WTC11 (cell line): ENCODE measurements around the gene SPIRE1. TPM values are rescaled to one million over a fixed set of nuclear protein-coding genes. Genes with fewer than 3 reads are reported as not detected.
A peak's percentile ranks its signal among the peaks of the same experiment; 100 is the strongest.

ENCODE experiments used
- ATAC-seq: fragments of 200-7000 bp; cut with Tn5 transposase; 2 replicates; pipeline ENCODE4 v1.10.0; 2021; ENCODE audit warnings: mild to moderate bottlenecking, moderate library complexity
- CTCF ChIA-PET: fragments of 300-600 bp; sonication (Branson Sonifier 250); formaldehyde crosslinking; loops from one replicate; lab custom pipeline; 2021; ENCODE audit warnings: antibody characterized with exemption; lab: Charles Lee
- POLR2A ChIA-PET: fragments of 350-600 bp; sonication (Branson Sonifier 250); formaldehyde crosslinking; loops from one replicate; lab custom pipeline; 2021; ENCODE audit warnings: antibody characterized with exemption; lab: Charles Lee
- DNase-seq: peaks from one replicate; pipeline ENCODE4 v3.0.0; 2021; ENCODE audit warnings: low spot score
- H3K27ac Mint-ChIP-seq: 2 replicates; pipeline ENCODE4 v1.8.0; 2021; ENCODE audit warnings: mixed read lengths
- H3K27me3 Mint-ChIP-seq: 2 replicates; pipeline ENCODE4 v1.8.0; 2021; ENCODE audit warnings: low read depth, mild to moderate bottlenecking, moderate library complexity, mixed read lengths
- H3K36me3 Mint-ChIP-seq: 2 replicates; pipeline ENCODE4 v1.8.0; 2021; ENCODE audit warnings: mixed read lengths
- H3K4me1 Mint-ChIP-seq: 2 replicates; pipeline ENCODE4 v1.8.0; 2022; ENCODE audit warnings: mixed read lengths
- H3K4me3 Mint-ChIP-seq: 2 replicates; pipeline ENCODE4 v1.8.0; 2021; ENCODE audit warnings: mild to moderate bottlenecking, moderate library complexity, mixed read lengths
- H3K9me3 Mint-ChIP-seq: 2 replicates; pipeline ENCODE4 v1.8.0; 2021; ENCODE audit warnings: mixed read lengths
- AR ChIP-seq: fragments of 250-450 bp; sonication (Bioruptor Pico); IDR thresholded peaks from 2 replicates; pipeline ENCODE4 v1.9.0; 2021; ENCODE audit warnings: mild to moderate bottlenecking
- ATF3 ChIP-seq: sonication (generic); formaldehyde crosslinking; conservative IDR thresholded peaks from 2 replicates; pipeline ENCODE4 v1.8.1; 2022; ENCODE audit warnings: mild to moderate bottlenecking, missing genetic modification reagents
- GABPB1 ChIP-seq: sonication (generic); formaldehyde crosslinking; IDR thresholded peaks from 2 replicates; pipeline ENCODE4 v1.8.1; 2023; ENCODE audit warnings: mild to moderate bottlenecking, missing genetic modification reagents
- GRHL2 ChIP-seq: fragments of 250-450 bp; sonication (Bioruptor Pico); IDR thresholded peaks from 2 replicates; pipeline ENCODE4 v1.8.0; 2022; ENCODE audit warnings: mild to moderate bottlenecking, moderate library complexity; ENCODE audit not compliant: insufficient replicate concordance, severe bottlenecking
- HMGA2 ChIP-seq: fragments of 250-450 bp; sonication (Bioruptor Pico); IDR thresholded peaks from 2 replicates; pipeline ENCODE4 v1.4.0; 2021; ENCODE audit warnings: mild to moderate bottlenecking, moderate library complexity
- JUN ChIP-seq: sonication (generic); formaldehyde crosslinking; IDR thresholded peaks from 2 replicates; pipeline ENCODE4 v1.8.0; 2023; ENCODE audit warnings: mild to moderate bottlenecking, missing genetic modification reagents
- MYBL2 ChIP-seq: sonication (generic); formaldehyde crosslinking; IDR thresholded peaks from 2 replicates; pipeline ENCODE4 v1.8.1; 2023; ENCODE audit warnings: mild to moderate bottlenecking, moderate library complexity, missing genetic modification reagents
- NFYB ChIP-seq: sonication (generic); formaldehyde crosslinking; conservative IDR thresholded peaks from 2 replicates; pipeline ENCODE4 v1.8.0; 2022; ENCODE audit warnings: low read depth, missing genetic modification reagents
- TCF7 ChIP-seq: sonication (generic); formaldehyde crosslinking; IDR thresholded peaks from 2 replicates; pipeline ENCODE4 v1.8.0; 2022; ENCODE audit warnings: mild to moderate bottlenecking, low read depth, missing genetic modification reagents, moderate library complexity
- TP53 ChIP-seq: sonication (generic); formaldehyde crosslinking; IDR thresholded peaks from 2 replicates; pipeline ENCODE4 v1.8.1; 2023; ENCODE audit warnings: mild to moderate bottlenecking, missing genetic modification reagents
- USF2 ChIP-seq: sonication (generic); formaldehyde crosslinking; IDR thresholded peaks from 2 replicates; pipeline ENCODE4 v1.8.1; 2023; ENCODE audit warnings: mild to moderate bottlenecking, missing genetic modification reagents, moderate library complexity
- ZMAT4 ChIP-seq: fragments of 250-450 bp; sonication (Bioruptor Pico); IDR thresholded peaks from 2 replicates; pipeline ENCODE4 v1.9.0; 2021; ENCODE audit warnings: mild to moderate bottlenecking
- ZNF121 ChIP-seq: sonication (generic); formaldehyde crosslinking; IDR thresholded peaks from 2 replicates; pipeline ENCODE4 v1.8.0; 2023; ENCODE audit warnings: missing genetic modification reagents
- ZNF396 ChIP-seq: fragments of 250-450 bp; sonication (Bioruptor Pico); IDR thresholded peaks from 2 replicates; pipeline ENCODE4 v1.8.0; 2021; ENCODE audit warnings: mild to moderate bottlenecking, moderate library complexity, borderline replicate concordance
- ZNF671 ChIP-seq: fragments of 250-450 bp; sonication (Bioruptor Pico); IDR thresholded peaks from 2 replicates; pipeline ENCODE4 v1.8.0; 2021; ENCODE audit warnings: mild to moderate bottlenecking
- total RNA-seq: library from RNA; stranded (reverse); gene quantifications from 3 replicates; pipeline ENCODE4 v1.2.3, GENCODE V29; 2021
- TF ChIP-seq, protein P1 (sequence below): sonication (generic); formaldehyde crosslinking; conservative IDR thresholded peaks from 2 replicates; pipeline ENCODE4 v1.8.1; 2023; ENCODE audit warnings: mild to moderate bottlenecking, low read depth, missing genetic modification reagents, moderate library complexity
- TF ChIP-seq, protein P2 (sequence below): sonication (generic); formaldehyde crosslinking; IDR thresholded peaks from 2 replicates; pipeline ENCODE4 v1.8.0; 2022; ENCODE audit warnings: mild to moderate bottlenecking, missing genetic modification reagents

The SPIRE1 gene
- total RNA-seq, 1 experiment from 2014 or later = 19.3 TPM

DNA sequence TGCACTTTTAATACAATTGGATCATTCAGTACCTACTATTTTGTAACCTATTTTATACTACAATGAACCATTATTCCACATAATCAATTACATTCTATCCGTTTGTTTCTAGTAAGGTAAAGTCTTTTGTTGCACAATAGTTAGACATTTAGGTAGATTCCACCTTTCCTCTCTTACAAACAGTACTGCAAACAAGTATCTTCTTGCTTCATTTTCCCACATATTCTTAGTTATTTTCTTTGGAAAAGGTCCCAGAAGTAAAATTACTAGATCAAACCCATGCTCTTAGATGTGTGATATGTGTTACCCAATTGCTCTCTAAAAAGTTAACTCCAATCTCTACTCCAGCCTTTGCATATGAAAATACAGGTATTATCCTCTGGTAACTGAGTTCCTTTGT lies 49.6 kb downstream of the SPIRE1 start:
- TF ChIP-seq, protein P1, sequence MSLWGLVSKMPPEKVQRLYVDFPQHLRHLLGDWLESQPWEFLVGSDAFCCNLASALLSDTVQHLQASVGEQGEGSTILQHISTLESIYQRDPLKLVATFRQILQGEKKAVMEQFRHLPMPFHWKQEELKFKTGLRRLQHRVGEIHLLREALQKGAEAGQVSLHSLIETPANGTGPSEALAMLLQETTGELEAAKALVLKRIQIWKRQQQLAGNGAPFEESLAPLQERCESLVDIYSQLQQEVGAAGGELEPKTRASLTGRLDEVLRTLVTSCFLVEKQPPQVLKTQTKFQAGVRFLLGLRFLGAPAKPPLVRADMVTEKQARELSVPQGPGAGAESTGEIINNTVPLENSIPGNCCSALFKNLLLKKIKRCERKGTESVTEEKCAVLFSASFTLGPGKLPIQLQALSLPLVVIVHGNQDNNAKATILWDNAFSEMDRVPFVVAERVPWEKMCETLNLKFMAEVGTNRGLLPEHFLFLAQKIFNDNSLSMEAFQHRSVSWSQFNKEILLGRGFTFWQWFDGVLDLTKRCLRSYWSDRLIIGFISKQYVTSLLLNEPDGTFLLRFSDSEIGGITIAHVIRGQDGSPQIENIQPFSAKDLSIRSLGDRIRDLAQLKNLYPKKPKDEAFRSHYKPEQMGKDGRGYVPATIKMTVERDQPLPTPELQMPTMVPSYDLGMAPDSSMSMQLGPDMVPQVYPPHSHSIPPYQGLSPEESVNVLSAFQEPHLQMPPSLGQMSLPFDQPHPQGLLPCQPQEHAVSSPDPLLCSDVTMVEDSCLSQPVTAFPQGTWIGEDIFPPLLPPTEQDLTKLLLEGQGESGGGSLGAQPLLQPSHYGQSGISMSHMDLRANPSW = no peak
- TF ChIP-seq HMGA2 (CRISPR knock-in tag) = no peak
- TF ChIP-seq GRHL2 (CRISPR knock-in tag) = no peak
- TF ChIP-seq AR = no peak
- TF ChIP-seq NFYB (CRISPR knock-in tag) = no peak
- no peak for TF ChIP-seq TCF7
- TF ChIP-seq ATF3 (CRISPR knock-in tag) = no peak
- TF ChIP-seq, protein P2, sequence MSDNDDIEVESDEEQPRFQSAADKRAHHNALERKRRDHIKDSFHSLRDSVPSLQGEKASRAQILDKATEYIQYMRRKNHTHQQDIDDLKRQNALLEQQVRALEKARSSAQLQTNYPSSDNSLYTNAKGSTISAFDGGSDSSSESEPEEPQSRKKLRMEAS = no peak
- TF ChIP-seq ZNF121 = no peak
- TF ChIP-seq MYBL2 (CRISPR knock-in tag) = no peak
- no peak for TF ChIP-seq ZNF396 (CRISPR knock-in tag)
- TF ChIP-seq ZNF671 (CRISPR knock-in tag) = no peak
- no peak for TF ChIP-seq TP53 (CRISPR knock-in tag)
- no peak for TF ChIP-seq JUN (CRISPR knock-in tag)
- no peak for TF ChIP-seq USF2 (CRISPR knock-in tag)
- no peaks in the 10 kb centered on the region for H3K36me3 Mint-ChIP-seq
- H3K4me3 Mint-ChIP-seq = no peak overlapping the region
- DNase-seq (no peak), ATAC-seq (no peak)
- CTCF ChIA-PET = interaction anchor here (1.0 kb wide), 1 partner anchor 216 kb away, joined by 3 read pairs; no protein-coding TSS in a partner anchor
- POLR2A ChIA-PET = no interaction called here
- H3K27ac Mint-ChIP-seq = no peak overlapping the region
- H3K9me3 Mint-ChIP-seq = no peaks in the 10 kb centered on the region
- peaks cover 38% of the 10 kb centered on the region for H3K4me1 Mint-ChIP-seq
- H3K27me3 Mint-ChIP-seq = no peaks in the 10 kb centered on the region

- Mint-ChIP-seq H3K36me3 (no peaks in the 10 kb centered on the region), H3K4me1 (peaks cover 38% of the 10 kb centered on the region), H3K27ac (peak overlapping the region; percentile 57; the same call in 1 of the 2 replicates), H3K4me3 (no peak overlapping the region), H3K9me3 (no peaks in the 10 kb centered on the region), H3K27me3 (no peaks in the 10 kb centered on the region)
- ATAC-seq (no peak), DNase-seq (no peak)
- POLR2A ChIA-PET = interaction anchor here (0.6 to 0.7 kb wide), 2 partner anchors 8 to 525 kb away, joined by 3 read pairs; no protein-coding TSS in a partner anchor
- peak; percentile 86 for TF ChIP-seq GABPB1 (CRISPR knock-in tag)
- TF ChIP-seq ZMAT4 (CRISPR knock-in tag) = no peak
- CTCF ChIA-PET = interaction anchor here (1.1 kb wide), 2 partner anchors 32 to 335 kb away, joined by 3 read pairs; no protein-coding TSS in a partner anchor
These were observed 51.2 kb downstream of the SPIRE1 start for GRCh38 chr18:12606592-12607315.
